GM21447 (cell line): ENCODE data around the gene TUBA3E.
"Not testable (repeated sequence)": the region's sequence is repeated elsewhere in the genome, so short reads cannot be mapped to it uniquely, and the experiment has no call there.

Source experiments
- ATAC-seq: cut with Tn5 transposase; IDR thresholded peaks from one replicate; pipeline ENCODE4 v1.9.1; 2021; ENCODE audit not compliant: unreplicated experiment

TUBA3E gene

GRCh38 chr2:130198343-130198742 lies at the start of gene TUBA3E:
TUBA3E (minus strand) TSS chr2:130198439; CDS start chr2:130198360, 79 bp downstream.
- no peak for ATAC-seq

GRCh38 chr2:130246430-130246829 lies 48.2 kb upstream of the TUBA3E start:
- no peak for ATAC-seq

GRCh38 chr2:130245976-130246375 lies 47.7 kb upstream of the TUBA3E start:
- ATAC-seq = no peak

- no peak for ATAC-seq
Observed at GRCh38 chr2:130243359-130243758, 45.1 kb upstream of the TUBA3E start.

GRCh38 chr2:130241041-130241707 lies 42.9 kb upstream of the TUBA3E start:
- no peak for ATAC-seq

GRCh38 chr2:130239581-130239980 lies 41.3 kb upstream of the TUBA3E start:
- ATAC-seq = not testable (repeated sequence)

GRCh38 chr2:130233066-130233465 lies 34.8 kb upstream of the TUBA3E start:
- not testable (repeated sequence) for ATAC-seq

GRCh38 chr2:130231656-130232055 lies 33.4 kb upstream of the TUBA3E start:
- no peak for ATAC-seq

GRCh38 chr2:130230907-130231306 lies 32.7 kb upstream of the TUBA3E start:
- not testable (repeated sequence) for ATAC-seq

- not testable (repeated sequence) for ATAC-seq
Observed at GRCh38 chr2:130230376-130230775, 32.1 kb upstream of the TUBA3E start.

- not testable (repeated sequence) for ATAC-seq
Observed at GRCh38 chr2:130229161-130229510, 30.9 kb upstream of the TUBA3E start.

- ATAC-seq = not testable (repeated sequence)
Observed at GRCh38 chr2:130228467-130229160, 30.4 kb upstream of the TUBA3E start.

GRCh38 chr2:130228005-130228404 lies 29.8 kb upstream of the TUBA3E start:
- not testable (repeated sequence) for ATAC-seq

- ATAC-seq = peak; percentile 86
Observed at GRCh38 chr2:130222523-130222922, 24.3 kb upstream of the TUBA3E start.

- ATAC-seq = not testable (repeated sequence)
Observed at GRCh38 chr2:130220505-130220904, 22.3 kb upstream of the TUBA3E start.

GRCh38 chr2:130219147-130219546 lies 20.9 kb upstream of the TUBA3E start:
- ATAC-seq = not testable (repeated sequence)

GRCh38 chr2:130207051-130207450 lies 8.8 kb upstream of the TUBA3E start:
- not testable (repeated sequence) for ATAC-seq

GRCh38 chr2:130203150-130203549 lies 4.9 kb upstream of the TUBA3E start:
- ATAC-seq = not testable (repeated sequence)

GRCh38 chr2:130202518-130202917 lies 4.3 kb upstream of the TUBA3E start:
- not testable (repeated sequence) for ATAC-seq

- not testable (repeated sequence) for ATAC-seq
Observed at GRCh38 chr2:130196052-130196451, 2.2 kb downstream of the TUBA3E start.

- not testable (repeated sequence) for ATAC-seq
Observed at GRCh38 chr2:130195089-130195635, 3.1 kb downstream of the TUBA3E start.

- ATAC-seq = not testable (repeated sequence)
Observed at GRCh38 chr2:130193824-130194223, 4.4 kb downstream of the TUBA3E start.
